Neuronal stem cell (in vitro differentiated cells): ENCODE data around the gene PRKN.

ENCODE experiments used
- DNase-seq: peaks from one replicate; pipeline ENCODE4 v3.0.0-alpha.2; 2013; ENCODE audit warnings: low spot score
- H2AFZ ChIP-seq: one replicate; pipeline ENCODE4 v1.6.1; 2013; ENCODE audit warnings: mild to moderate bottlenecking, low read length, inconsistent platforms
- H2AK5ac ChIP-seq: 2 replicates; pipeline ENCODE4 v1.6.1; 2013; ENCODE audit warnings: low read depth, mild to moderate bottlenecking, inconsistent platforms, low read length, moderate library complexity, mixed read lengths
- H2BK120ac ChIP-seq: 2 replicates; pipeline ENCODE4 v1.6.1; 2013; ENCODE audit warnings: low read depth, mild to moderate bottlenecking, inconsistent platforms, low read length, moderate library complexity, mixed read lengths
- H2BK12ac ChIP-seq: one replicate; pipeline ENCODE4 v1.6.1; 2013; ENCODE audit warnings: low read length, inconsistent platforms
- H2BK15ac ChIP-seq: 2 replicates; pipeline ENCODE4 v1.6.1; 2013; ENCODE audit warnings: mild to moderate bottlenecking, low read length, inconsistent platforms, mixed read lengths
- H2BK5ac ChIP-seq: one replicate; pipeline ENCODE4 v1.6.1; 2013; ENCODE audit warnings: inconsistent platforms, mild to moderate bottlenecking, low read length, moderate library complexity
- H3K14ac ChIP-seq: one replicate; pipeline ENCODE4 v1.6.1; 2013; ENCODE audit warnings: low read length, inconsistent platforms
- H3K18ac ChIP-seq: 2 replicates; pipeline ENCODE4 v1.6.1; 2013; ENCODE audit warnings: low read length, inconsistent platforms
- H3K23ac ChIP-seq: 2 replicates; pipeline ENCODE4 v1.6.1; 2013; ENCODE audit warnings: low read depth, mild to moderate bottlenecking, mixed read lengths, low read length, inconsistent platforms; ENCODE audit not compliant: poor library complexity
- H3K27ac ChIP-seq: replicated peaks from 3 replicates; pipeline ENCODE4 v1.5.1; 2013; ENCODE audit warnings: low read length, inconsistent platforms
- H3K27me3 ChIP-seq, 3 experiments: 2 replicates each; pipeline ENCODE4 v1.6.1; 2013; ENCODE audit warnings: low read length in 3 of 3, mild to moderate bottlenecking in 2 of 3, inconsistent platforms in 1 of 3, low read depth in 1 of 3, mixed read lengths in 1 of 3, moderate library complexity in 1 of 3; ENCODE audit not compliant: control insufficient read depth in 3 of 3, insufficient read depth in 3 of 3
- H3K36me3 ChIP-seq, 2 donors: replicated peaks in 1 of 2; 2 replicates each; pipeline ENCODE4 v1.6.1; 2013; ENCODE audit warnings: low read length in 2 of 2; ENCODE audit not compliant: control insufficient read depth in 2 of 2, insufficient read depth in 2 of 2
- H3K4ac ChIP-seq: 2 replicates; pipeline ENCODE4 v1.6.1; 2013; ENCODE audit warnings: inconsistent platforms, mild to moderate bottlenecking, low read length, moderate library complexity
- H3K4me1 ChIP-seq, 2 donors: 1 replicate in 1 of 2; 2 replicates in 1 of 2; pipeline ENCODE4 v1.6.1; 2013; ENCODE audit warnings: low read length in 2 of 2, low read depth in 1 of 2; ENCODE audit not compliant: control insufficient read depth in 2 of 2, insufficient read depth in 1 of 2
- H3K4me2 ChIP-seq: one replicate; pipeline ENCODE4 v1.6.1; 2013; ENCODE audit warnings: mild to moderate bottlenecking, low read length, inconsistent platforms; ENCODE audit not compliant: insufficient read depth, poor library complexity, severe bottlenecking
- H3K4me3 ChIP-seq, 2 donors: 2 replicates each; pipeline ENCODE4 v1.5.1; 2013; ENCODE audit warnings: low read length in 2 of 2, mild to moderate bottlenecking in 2 of 2, inconsistent platforms in 1 of 2, moderate library complexity in 1 of 2
- H3K79me1 ChIP-seq: one replicate; pipeline ENCODE4 v1.6.1; 2013; ENCODE audit warnings: low read depth, mild to moderate bottlenecking, inconsistent platforms, low read length, moderate library complexity
- H3K9ac ChIP-seq: one replicate; pipeline ENCODE4 v1.6.1; 2013; ENCODE audit warnings: mild to moderate bottlenecking, low read depth, low read length, inconsistent platforms; ENCODE audit not compliant: poor library complexity
- H3K9me3 ChIP-seq, 2 donors: replicated peaks in 1 of 2; 2 replicates each; pipeline versions ENCODE3 to v1.6.1; 2013; ENCODE audit warnings: low read length in 2 of 2, mild to moderate bottlenecking in 2 of 2, inconsistent platforms in 1 of 2, low read depth in 1 of 2, mixed read lengths in 1 of 2, moderate library complexity in 1 of 2; ENCODE audit not compliant: control insufficient read depth in 2 of 2, insufficient read depth in 1 of 2
- H4K8ac ChIP-seq: one replicate; pipeline ENCODE4 v1.6.1; 2013; ENCODE audit warnings: low read depth, mild to moderate bottlenecking, inconsistent platforms, low read length, moderate library complexity
- H4K91ac ChIP-seq: one replicate; pipeline ENCODE4 v1.6.1; 2013; ENCODE audit warnings: low read length, low read depth, mild to moderate bottlenecking, inconsistent platforms; ENCODE audit not compliant: poor library complexity
- WGBS, 2 donors: extraction: QIAGEN DNeasy Blood & Tissue Kit; methylation state at CpG; one replicate each; pipeline ENCODE4 v1.1.7; 2013; ENCODE audit warnings: missing lambda C conversion rate in 2 of 2, mixed read lengths in 1 of 2; ENCODE audit not compliant: insufficient read length in 2 of 2, insufficient replicate concordance in 1 of 2; ENCODE audit errors: extremely low coverage in 2 of 2; 5-methylcytosine and 5-hydroxymethylcytosine counted together

PRKN gene

DNA sequence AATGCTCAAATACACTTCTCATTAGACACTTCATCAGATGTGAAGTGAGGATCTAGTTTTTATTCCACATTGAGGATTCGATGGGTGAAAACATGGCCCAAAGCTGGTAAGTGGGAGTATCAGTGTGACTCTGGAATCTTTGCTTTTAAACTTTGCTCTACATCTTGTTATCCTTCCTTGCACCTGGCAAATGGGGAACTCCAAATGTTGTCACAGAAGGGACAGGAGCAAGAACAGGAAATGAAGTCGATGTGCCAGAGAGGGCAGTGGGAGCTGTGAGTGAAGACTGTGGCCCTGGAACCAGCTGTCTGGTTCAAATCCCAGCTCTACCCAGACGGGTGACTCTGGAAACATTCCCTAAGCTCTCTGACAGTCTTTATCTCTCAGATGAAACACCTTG is 1367.0 kb downstream of the PRKN start:
- Histone ChIP-seq H2AK5ac (no peak overlapping the region), H4K8ac (no peak overlapping the region), H3K4me3 (no peak overlapping the region), H3K4me2 (no peak overlapping the region), H2BK5ac (no peak overlapping the region), H3K79me1 (no peaks in the 10 kb centered on the region), H3K9ac (no peak overlapping the region), H3K14ac (no peak overlapping the region), H2BK12ac (no peak overlapping the region), H2BK120ac (no peak overlapping the region), H2BK15ac (no peak overlapping the region), H3K27me3 (no peaks in the 10 kb centered on the region), H3K4ac (no peak overlapping the region), H3K36me3 (no peaks in the 10 kb centered on the region), H3K23ac (no peak overlapping the region), H2AFZ (no peak overlapping the region), H3K18ac (no peak overlapping the region), H3K4me1 (no peaks in the 10 kb centered on the region), H3K27ac (no peak overlapping the region), H4K91ac (no peak overlapping the region), H3K9me3 (peaks cover 5 to 9% of the 10 kb centered on the region in 2 donors)
- no CpG with 5 or more reads among the region's 3 CpGs for WGBS, 2 donors
- no peak for DNase-seq

DNA sequence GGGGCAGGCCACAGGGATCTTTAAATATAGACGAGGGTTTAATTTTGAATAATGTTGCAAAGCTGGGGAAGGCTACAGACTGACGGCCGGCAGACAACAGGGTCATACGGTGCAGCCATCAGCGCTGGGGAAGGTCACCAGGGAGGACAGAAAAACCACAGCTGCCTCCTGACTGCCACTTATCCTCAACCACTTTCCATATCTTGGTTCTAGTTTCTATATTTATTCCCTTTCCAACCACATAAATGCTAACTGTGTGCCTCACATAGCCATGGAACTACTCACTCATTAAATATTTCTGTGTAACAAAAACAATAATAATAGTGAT is 1368.0 kb downstream of the PRKN start:
- Histone ChIP-seq H2AK5ac (no peak overlapping the region), H3K14ac (no peak overlapping the region), H3K27me3 (no peaks in the 10 kb centered on the region), H3K9ac (no peak overlapping the region), H2AFZ (peak overlapping the region; percentile 5), H4K8ac (no peak overlapping the region), H3K9me3 (peaks cover 5 to 9% of the 10 kb centered on the region in 2 donors), H2BK12ac (no peak overlapping the region), H3K4me1 (no peaks in the 10 kb centered on the region), H4K91ac (no peak overlapping the region), H3K4me2 (no peak overlapping the region), H3K27ac (no peak overlapping the region), H3K36me3 (no peaks in the 10 kb centered on the region), H2BK120ac (no peak overlapping the region), H3K18ac (no peak overlapping the region), H2BK5ac (no peak overlapping the region), H3K4ac (no peak overlapping the region), H3K23ac (no peak overlapping the region), H3K4me3 (no peak overlapping the region), H2BK15ac (no peak overlapping the region), H3K79me1 (no peaks in the 10 kb centered on the region)
- WGBS, 2 donors: no CpG with 5 or more reads among the region's 5 CpGs
- no peak for DNase-seq

DNA sequence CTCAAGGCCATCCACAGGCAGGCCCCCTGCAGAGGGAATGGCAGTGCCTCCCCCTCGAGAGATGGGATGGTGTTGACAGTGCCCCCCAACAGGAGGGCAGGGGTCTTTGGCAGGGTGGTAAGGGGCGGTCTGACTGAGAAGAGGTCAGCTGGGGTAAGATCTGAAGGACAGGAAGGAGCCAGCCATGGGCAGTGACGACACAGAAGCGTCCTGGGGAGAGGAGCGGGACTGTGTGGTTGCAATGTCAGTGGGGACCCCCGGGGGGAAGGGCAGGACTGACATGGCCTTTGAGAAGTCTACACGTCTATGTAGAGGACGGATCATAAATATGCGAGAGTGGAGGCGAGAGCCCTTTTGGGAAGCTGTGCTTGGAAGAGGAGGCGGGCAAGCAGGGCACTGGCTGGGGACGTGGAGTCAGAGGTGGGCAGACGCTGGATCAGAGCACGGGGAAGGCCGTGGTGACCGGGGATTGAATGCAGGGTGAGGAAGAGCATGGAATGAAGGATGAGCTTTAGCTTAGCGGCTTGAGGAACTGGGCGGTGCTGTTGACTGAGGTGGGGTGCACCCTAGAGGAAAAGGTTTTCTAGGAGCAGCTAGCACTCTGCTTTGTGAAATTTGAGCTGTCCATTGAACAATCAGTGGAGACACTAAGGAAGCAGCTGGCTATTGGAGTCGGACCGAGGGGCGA is 1371.3 kb downstream of the PRKN start:
- Histone ChIP-seq H3K23ac (no peak overlapping the region), H2AFZ (no peak overlapping the region), H2AK5ac (peak overlapping the region; percentile 12), H3K14ac (no peak overlapping the region), H3K79me1 (no peaks in the 10 kb centered on the region), H4K8ac (no peak overlapping the region), H3K4ac (no peak overlapping the region), H2BK120ac (no peak overlapping the region), H3K18ac (no peak overlapping the region), H2BK5ac (no peak overlapping the region), H3K36me3 (no peaks in the 10 kb centered on the region), H3K9ac (no peak overlapping the region), H3K27me3 (no peaks in the 10 kb centered on the region), H3K27ac (no peak overlapping the region), H3K4me1 (peaks cover 0 to 3% of the 10 kb centered on the region in 2 donors), H3K9me3 (no peaks in the 10 kb centered on the region), H2BK15ac (no peak overlapping the region), H3K4me2 (no peak overlapping the region), H2BK12ac (no peak overlapping the region), H3K4me3 (no peak overlapping the region), H4K91ac (no peak overlapping the region)
- no peak for DNase-seq
- WGBS, 2 donors: no CpG with 5 or more reads among the region's 21 CpGs

DNA sequence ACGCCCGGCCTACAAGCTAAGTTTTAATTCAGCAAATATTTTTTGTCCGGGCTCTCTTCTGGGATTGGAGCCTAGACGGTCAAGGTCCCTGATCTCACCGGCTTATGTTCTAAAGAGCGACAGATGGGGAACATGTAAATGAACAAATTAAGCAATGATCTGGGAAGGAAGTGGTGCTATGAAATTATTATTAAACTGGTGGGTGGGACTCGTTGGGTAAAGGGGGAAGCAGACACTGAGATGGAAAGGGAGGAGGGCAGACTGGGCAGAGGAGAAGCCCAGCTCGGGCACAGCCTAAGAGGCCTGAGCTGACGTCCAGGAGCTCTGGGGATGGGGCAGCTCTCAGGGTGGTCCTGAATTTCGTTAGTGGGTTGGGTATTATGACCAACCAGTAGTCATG is 1371.9 kb downstream of the PRKN start:
- H3K4me2 ChIP-seq: no peak overlapping the region
- no peak overlapping the region for H4K91ac ChIP-seq
- no peak overlapping the region for H2BK5ac ChIP-seq
- H3K36me3 ChIP-seq: no peaks in the 10 kb centered on the region
- H3K27me3 ChIP-seq: no peaks in the 10 kb centered on the region
- no peak overlapping the region for H2BK120ac ChIP-seq
- no peak overlapping the region for H3K23ac ChIP-seq
- no peaks in the 10 kb centered on the region for H3K9me3 ChIP-seq
- no peak overlapping the region for H3K18ac ChIP-seq
- DNase-seq: no peak
- no peak overlapping the region for H3K4me3 ChIP-seq
- WGBS, 2 donors: no CpG with 5 or more reads among the region's 10 CpGs
- H4K8ac ChIP-seq: no peak overlapping the region
- H3K14ac ChIP-seq: no peak overlapping the region
- no peak overlapping the region for H3K4ac ChIP-seq
- H3K4me1 ChIP-seq: peaks cover 0 to 3% of the 10 kb centered on the region in 2 donors
- no peaks in the 10 kb centered on the region for H3K79me1 ChIP-seq
- no peak overlapping the region for H2AK5ac ChIP-seq
- no peak overlapping the region for H2BK15ac ChIP-seq
- no peak overlapping the region for H2AFZ ChIP-seq
- H2BK12ac ChIP-seq: no peak overlapping the region
- H3K27ac ChIP-seq: no peak overlapping the region
- H3K9ac ChIP-seq: no peak overlapping the region
